Stimulated activated CD4-positive, alpha-beta T cell treated with anti-CD3 and anti-CD28 coated beads, TNF-alpha, amount 100 ng/mL, for 24 hours (primary cell): ENCODE measurements around the gene GNA12.

Experiments used
- DNase-seq, 3 experiments: peaks; one replicate each; pipeline ENCODE4 v3.0.0-alpha.2; 2020; ENCODE audit warnings: low read depth in 3 of 3

Gene GNA12

DNA sequence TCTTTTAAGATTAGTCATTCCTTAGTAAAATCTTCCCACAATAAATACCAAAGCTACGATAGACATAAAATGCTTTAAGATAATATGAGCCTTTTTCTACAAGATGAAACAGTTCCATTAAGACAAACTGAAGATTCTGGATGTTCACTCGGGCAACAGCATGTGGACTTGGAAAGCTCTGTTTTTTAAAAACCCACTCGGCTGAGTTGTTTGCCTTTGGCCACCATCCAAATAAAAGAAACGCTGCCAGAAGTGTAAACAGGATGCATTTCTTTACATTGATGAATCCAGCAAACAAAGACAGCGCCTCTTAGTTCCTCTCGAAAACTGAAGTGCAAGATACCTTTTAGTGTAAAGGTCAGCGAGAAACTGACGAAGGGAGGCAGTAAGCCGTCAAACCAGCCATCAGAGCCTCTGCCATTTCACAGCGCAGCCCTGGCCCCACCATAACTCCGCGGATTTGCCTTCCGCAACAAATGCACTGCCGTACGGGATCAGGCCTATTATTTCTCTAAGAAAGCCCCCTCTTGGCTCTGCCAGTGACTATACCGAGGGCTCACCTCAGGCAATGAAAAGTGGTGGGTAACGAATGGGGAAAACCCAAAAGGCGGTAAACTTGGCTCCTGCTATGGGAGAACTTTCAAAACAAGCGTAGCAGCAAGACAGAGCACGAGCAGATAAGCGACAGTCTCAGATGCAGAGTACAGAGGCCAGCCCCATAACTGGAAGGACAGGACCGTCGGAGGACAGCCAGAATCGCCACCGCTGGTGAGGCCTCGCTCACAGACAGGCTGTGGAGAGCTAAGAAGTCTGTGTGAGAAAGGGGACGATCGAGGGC, 41.4 kb downstream of the GNA12 start:
- no peak for DNase-seq

DNA sequence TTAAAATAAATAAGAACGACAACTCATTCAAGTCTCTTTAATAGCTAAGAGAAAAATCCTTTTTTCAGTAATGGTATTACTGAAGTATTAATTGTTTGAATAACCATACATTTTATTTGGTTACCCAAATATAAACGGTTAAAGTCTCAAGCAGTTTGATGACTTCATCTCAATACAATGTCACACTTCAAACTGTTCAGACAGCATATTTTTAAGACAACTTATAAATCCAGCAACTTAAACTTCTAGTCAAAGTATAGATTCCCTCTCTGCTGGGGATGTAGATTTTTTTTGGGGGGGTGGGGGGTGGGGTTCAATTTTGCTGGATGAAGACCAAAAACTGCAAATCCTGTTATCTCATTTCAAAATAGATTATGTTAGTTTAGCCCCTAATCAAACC, 42.0 kb downstream of the GNA12 start:
- no peak for DNase-seq

DNA sequence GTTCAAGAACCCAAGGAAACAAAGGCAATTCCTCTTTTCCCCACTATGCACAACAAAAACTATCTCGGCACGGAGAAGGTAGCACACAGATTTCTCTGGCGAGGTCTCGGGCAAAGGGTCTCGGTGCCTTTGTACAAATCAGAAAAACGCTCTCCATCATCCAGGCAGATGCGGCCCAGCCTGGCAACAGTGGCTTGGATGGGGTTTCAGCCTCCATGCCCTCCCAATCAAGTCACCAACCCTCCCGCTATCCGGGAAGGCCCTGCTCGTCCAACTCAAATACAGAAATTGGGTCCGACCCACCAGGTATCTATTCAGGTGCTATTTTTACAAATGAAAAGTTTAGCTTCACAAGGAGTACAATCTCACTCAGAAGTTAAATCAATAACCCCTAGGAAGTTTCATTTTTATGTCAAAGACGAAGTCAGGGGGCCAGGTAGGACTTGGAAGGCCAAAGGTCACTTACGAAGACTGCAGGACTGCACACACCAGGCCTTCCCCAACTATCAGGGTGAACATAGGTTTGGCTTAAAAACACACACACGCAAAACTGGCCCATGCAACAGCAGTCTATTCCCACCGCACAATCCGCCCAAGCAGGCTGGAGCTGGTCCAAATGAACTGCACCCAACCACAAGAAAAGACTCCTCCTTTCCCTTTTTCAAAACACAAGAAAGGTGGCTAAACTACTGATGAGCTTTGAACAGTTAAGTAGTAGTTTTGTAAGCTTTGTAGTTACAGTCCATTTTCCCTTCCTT, 43.0 kb downstream of the GNA12 start:
- DNase-seq: no peak

DNA sequence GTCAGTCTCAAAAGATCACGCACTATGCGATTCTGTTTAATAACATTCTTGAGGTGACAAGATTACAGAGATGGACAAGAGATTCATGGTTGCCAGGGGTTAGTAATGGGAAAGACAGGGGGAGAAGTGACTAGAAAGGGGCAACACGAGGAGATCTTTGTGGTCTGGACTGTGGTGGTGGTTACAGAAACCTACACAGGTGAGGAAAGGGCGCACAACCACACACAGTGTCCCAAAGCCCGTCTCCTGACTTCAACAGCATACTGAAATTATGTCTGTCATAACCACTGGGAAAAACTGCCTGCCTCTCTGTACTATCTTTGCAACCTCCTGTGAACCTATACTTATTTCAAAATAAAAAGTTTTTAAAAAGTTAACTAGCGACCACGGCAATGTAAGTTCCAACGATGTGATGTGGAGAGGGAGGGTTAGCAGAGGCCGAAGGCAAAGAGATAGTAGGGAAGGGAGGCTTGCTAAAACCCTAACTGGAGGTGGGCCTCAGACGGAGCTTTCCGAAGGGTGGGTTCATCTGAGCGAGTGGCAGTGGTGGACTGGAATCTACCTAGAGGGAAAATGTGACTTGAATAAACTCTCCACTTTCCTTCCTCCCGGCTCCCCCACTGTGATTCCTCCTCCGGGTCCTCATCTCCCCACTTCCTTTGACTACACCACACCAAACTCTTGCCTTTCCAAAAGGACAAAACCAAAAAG, 43.7 kb downstream of the GNA12 start:
- DNase-seq: no peak

DNA sequence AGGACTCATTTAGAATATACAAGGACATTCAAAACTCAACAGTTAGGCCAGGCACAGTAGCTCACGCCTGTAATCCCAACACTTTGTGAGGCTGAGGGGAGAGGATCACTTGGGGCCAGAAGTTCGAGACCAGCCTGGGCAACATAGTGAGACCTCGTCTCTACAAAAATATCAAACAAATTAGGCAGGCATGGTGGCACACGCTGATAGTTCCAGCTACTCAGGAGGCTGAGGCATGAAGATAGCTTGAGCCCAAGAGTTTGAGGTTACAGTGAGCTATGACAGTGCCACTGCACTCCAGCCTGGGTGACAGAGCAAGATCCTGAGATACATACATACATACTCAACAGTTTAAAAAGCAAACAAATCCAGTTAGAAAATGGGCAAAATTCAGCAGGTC, 44.9 kb downstream of the GNA12 start:
- DNase-seq: no peak

DNA sequence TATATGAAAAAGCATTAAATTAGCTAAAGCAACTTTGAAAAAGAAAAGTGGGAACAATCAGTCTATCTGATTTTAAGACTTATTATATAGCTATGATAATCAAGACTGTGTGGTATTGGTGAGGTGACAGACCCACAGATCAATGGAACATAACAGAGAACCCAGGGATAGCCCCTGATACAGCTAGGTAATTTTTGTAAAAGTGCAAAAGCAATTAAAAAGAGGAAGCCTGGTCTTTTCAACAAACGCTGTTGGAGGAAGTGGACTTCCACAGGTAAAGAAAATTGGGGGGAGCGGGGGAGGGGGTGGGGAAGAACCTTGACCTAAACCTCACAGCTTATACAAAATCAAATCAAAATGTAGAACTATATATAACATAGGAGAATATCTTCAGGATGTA, 45.4 kb downstream of the GNA12 start:
- DNase-seq: no peak

DNA sequence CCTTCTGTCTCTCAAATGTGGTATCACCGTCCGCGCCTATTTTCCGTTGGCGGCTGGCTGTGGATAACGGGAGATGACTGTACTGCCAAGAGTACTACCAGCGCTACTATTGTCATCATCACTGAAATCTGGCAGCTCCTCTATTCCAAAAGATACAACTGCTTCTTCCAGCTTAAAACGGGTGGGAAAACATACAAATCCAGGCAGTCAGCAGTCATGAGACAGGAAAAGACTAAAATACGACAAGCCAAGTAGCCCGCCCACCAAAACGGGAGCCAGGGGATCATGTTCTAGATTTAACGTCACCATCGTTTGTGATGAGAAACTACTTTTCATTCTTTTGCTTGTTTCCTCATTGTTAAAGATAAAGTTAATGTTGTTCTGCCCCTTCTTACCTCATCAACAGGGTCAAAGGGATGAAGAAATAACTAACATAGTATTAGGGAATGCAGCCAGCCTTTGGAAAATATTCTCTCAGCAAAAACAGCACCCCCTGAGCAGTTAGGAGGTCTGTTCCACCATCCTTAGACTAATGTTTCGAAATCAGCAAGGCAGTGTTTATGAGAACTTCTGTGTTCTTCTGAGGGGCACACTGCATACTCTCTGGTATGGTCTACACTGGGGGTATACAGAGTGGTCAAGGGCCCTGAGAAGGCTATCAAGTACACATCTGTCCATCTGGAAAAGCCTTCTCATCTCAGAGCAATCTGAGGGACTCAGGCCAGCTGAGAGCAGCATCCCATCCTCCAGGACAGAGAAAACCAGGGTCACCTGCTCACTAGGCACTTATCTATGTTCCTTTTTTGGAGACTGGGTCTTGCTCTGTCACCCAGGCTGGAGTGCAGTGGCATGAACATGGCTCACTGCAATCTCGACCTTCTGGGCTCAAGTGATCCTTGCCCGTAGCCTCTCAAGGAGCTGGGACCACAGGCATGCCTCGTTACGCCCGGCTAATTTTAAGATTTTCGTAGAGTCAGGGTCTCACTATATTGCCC, 47.5 kb downstream of the GNA12 start:
- no peak for DNase-seq

DNA sequence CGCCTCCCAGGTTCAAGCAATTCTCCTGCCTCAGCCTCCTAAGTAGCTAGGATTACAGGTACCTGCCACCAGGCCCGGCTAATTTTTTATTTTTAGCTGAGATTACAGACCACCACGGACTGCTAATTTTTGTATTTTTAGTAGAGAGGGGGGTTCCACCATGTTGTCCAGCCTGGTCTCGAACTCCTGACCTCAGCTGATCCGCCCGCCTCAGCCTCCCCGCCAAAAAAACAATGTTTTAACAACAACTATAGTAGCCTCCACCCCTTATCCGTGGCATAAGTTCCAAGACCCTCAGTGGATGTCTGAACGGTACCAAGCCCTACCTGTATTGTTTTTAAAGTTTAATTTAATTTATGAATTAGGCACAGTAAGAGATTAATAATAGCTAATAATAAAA, 48.2 kb downstream of the GNA12 start:
- DNase-seq: no peak

DNA sequence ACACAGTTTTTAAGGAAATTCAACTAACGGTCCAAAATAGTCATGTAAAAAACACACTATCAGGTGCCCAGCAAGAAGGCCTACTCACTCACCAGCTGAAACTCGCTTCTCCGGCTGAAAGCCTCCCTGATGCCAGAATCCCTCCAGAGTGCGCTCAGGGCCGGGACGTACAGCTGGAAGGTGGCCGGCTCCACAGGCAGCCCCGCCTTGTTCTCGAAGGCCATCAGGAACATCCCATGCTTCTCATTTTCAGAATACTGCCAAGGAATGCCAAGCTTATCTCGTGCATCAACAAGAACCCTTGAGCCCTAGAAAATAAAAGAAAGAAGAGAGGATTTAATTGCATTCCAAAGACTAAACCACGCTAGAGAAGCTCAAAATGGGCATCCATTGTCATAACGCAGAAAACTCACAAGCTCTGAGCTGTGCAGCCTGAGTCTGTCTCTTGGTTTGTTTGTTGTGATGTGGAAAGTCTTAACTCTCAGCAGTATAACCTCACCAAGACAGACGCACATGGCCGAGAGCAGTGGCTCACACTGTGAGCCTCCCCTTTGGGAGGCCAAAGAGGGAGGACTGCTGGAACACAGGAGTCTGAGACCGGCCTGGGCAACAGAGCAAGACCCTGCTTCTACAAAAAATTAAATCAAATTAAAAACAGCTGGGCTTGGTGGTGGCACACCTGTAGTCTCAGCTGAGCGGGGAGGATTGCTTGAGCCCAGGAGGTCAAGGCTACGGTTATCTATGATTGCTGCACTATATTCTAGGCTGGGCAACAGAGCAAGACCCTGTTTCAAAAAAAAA, 49.1 kb downstream of the GNA12 start:
- DNase-seq: no peak

DNA sequence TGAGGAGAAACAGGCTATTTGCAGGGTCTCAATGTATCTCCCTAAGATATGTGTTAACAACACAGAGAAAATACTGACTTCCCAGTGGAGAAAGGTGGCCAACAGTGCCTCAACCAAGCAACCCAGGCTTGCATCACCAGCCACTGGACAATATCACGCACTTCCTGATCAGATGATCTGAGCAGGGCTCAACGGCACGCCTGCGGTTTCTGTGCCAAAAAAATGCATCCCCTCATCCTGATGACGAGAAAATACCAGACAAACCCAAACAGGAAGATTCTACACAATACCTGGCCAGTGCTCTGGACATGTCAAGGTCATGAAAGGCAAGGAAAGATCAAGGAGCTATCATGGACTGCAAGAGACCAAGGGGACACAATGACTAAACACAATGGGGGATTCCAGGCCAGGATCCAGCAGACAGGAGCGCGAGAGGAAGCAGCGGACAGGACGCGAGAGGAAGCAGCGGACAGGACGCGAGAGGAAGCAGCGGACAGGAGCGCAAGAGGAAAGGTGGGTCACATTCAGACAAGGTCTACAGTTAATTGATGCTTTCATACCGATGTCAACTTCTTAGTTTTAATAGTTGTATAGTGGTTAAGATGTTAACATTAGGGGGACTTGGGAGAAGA, 51.1 kb downstream of the GNA12 start:
- no peak for DNase-seq

DNA sequence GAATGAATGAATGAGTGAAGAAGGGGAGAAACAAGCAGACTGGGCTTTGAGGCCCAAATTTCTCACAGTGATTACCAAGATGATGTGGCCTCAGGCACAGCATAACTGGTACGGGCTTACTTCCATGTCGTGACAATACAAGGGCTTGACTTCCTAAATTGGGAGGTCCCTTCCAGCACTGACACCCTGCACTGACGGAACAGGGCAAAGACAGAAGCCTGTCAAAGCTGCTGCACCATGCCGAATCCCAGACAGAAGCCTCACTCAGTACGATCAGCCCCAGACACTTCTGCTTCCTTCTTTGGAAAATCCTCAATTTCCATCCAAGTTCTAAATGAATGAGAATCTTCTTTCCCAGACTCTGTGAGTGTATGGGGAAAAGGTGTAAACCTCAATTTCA, 51.9 kb downstream of the GNA12 start:
- DNase-seq: no peak

DNA sequence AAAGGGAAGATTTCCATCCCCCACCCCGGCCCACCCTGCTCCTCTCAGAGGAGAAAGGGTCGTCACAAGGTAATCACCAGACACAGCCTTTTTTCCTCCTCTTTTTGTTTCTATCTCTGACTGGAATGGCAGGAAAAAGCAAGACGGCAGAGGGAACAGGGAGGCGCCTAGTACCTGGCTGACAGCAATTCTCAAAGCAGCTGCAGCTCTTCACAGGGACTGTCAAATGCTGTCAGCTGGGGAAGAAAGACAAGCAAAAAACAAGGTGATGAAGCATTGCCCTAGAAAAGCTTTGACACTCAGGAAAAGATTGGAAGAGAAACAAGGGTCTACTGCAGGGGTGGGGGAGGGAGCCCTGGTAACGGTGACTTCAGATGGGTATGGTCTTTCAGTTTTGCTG, 52.7 kb downstream of the GNA12 start:
- DNase-seq: no peak

DNA sequence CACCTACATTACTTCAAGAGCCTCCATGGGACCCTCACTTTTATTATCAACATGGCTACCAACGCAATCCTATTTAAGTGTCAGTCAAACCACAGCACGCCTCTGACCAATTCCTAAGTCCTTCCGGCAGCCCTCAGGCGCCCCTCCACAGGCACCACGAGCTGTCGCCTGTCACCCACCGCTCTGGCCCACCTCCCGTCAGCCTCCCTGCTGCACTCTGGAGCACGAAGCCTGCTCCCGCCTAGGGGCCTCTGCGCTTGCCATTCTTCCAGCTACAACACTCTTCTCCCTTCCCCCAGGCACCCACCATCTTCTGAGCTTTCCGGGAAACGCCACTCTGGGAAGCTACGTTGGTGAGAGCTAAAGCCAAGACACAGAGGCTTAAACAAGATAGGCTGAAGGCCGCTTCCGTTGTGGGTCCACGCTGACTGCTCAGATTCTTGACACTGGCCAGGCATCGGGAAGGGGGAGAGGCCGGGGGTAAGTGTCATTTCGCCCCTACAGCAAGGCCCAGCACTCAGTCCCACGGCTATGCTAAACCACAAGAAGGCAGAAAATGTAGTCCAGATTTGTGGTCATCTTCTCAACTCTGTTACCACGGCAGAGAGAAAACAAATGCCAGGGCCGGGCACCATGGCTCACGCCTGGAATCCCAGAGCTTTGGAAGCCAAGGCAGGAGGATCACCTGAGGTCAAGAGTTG, 56.7 kb downstream of the GNA12 start:
- DNase-seq: no peak

DNA sequence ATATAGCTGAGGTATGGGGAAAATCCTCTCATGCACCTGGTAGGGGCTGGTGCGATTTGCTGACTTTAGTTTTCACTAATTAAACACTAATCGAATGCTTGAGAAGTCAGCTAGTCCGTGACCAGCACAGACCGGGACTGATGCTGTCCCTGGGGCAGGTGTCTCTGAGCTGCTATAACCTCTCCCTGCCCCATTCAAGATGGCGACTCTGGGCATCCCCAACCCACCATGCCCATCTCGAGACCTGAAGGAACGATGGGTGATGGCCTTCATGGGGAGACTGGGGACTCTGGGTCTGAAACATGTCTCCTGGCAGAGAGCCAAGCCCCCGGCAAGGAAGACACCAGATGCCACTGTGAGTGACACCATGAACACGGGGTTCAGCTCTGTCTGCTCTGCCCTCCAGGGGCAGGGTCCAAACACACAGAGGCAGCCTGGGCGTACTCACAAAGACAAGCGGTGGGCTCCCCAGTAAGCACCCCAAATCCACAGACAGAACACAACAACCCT, 57.4 kb downstream of the GNA12 start:
- no peak for DNase-seq

DNA sequence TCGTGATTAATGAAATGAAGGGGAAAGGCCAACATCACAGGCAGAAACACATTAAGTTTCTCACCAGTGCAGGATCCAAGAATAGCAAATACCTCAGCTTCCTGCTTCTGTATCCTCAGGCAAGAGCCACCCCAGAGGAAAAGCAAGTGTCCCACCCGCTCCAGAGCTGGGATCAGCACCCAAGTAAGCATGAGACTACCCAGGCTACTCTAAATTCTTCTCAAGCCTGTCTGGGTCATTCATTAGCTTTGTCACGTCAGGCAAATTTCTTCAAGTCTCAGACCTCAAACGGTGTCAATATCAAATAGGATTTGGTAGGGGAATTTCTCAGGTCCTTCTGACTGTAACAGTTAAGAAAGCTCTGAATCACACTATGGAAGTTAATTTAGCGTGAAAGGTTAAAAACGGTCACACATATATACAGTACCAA, 59.0 kb downstream of the GNA12 start:
- no peak for DNase-seq

DNA sequence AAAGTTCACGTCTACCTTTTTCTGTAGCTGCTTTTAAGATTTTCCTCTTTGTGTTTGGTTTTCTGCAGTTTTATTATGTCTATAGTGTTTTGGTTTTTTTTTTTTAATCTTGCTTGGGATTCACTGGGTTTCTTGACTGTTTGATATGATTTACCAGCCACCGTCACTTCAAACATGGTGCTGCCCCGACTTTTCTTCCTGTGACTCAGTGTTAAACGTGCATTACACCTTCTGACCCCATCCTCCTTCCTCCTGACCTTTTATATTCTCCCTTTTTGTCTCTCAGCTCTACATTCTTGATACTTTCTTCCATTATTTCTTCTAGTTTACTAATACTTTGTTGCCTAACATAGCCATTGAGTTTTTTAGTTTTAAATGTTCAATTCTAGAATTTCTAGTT, 61.5 kb downstream of the GNA12 start:
- no peak for DNase-seq

DNA sequence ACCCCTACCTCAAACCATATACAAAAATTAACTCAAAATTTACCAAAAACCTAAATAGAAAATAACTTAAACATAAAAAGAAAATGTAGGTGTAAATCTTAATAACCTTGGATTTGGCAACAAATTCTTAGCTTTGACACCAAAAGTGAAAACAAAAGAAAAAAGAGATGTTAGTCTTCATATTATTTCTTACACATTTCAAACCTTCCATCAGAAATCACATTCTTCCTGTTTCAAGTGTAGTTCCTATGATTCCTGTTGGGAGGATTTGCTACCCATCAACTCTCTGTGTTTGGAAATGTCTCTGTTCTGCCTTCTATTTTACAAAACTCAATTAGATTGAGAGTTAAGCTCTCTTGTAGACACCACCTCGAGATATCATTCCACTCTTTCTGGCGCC, 62.0 kb downstream of the GNA12 start:
- no peak for DNase-seq

DNA sequence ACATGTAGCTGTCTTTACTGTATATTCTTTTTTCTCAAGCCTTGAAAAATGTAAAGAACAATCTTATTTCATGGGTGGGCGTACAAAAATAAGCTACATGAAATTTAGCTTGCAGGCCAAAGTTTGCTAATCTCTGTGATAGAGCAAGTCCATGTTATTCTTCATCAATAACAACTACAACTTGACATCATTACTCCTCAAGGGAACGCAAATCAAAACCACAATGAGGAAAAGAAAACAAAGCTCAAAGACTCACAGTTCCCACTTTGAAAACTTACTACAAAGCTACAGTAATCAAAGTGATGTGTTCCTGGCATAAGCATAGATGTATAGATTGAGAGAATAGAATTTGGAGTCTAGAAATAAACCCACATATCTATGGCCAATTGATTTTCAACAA, 62.5 kb downstream of the GNA12 start:
- no peak for DNase-seq

DNA sequence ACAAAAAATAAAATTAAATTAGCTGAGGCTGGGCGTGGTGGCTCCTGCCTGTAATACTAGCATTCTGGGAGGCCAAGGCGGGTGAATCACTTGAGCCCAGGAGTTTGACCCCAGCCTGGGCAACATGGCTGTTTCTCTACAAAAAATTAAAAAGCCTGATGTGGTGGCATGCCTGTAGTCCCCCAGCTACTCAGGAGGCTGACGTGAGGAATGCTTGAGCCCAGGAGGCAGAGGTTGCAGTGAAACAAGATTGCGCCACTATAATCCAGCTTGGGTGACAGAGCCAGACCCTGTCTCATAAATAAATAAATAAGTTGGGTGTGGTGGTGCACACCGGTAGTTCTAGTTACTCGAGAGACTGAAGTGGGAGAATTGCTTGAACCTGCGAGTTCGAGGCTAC, 65.1 kb downstream of the GNA12 start:
- DNase-seq: no peak
